HL-60 (cell line): Measurements from ENCODE around the gene EIF3B.
"Not testable (repeated sequence)": the region's sequence is repeated elsewhere in the genome, so short reads cannot be mapped to it uniquely, and the experiment has no call there.

Source experiments
- DNase-seq, 2 experiments: peaks; one replicate each; pipeline ENCODE4 v3.0.0-alpha.2; 2010 to 2020; ENCODE audit warnings: low read depth in 1 of 2, low spot score in 1 of 2
- H3K27ac ChIP-seq: fragments of 250-450 bp; sonication (Bioruptor Pico); replicated peaks from 2 replicates; pipeline ENCODE4 v1.5.1; 2020; ENCODE audit warnings: mild to moderate bottlenecking, moderate library complexity
- H3K27me3 ChIP-seq: fragments of 250-450 bp; sonication (Bioruptor Pico); 2 replicates; pipeline ENCODE4 v1.5.1; 2021; ENCODE audit warnings: mild to moderate bottlenecking, moderate library complexity; ENCODE audit not compliant: insufficient read depth, poor library complexity, severe bottlenecking
- H3K4me3 ChIP-seq: replicated peaks from 2 replicates; pipeline ENCODE4 v1.5.1; 2011; ENCODE audit warnings: mild to moderate bottlenecking, control low read depth, low read length; ENCODE audit not compliant: insufficient read depth
- CTCF ChIP-seq: IDR thresholded peaks from one replicate; pipeline ENCODE4 v1.5.1; 2011; ENCODE audit warnings: low read length, control low read depth, inconsistent platforms; ENCODE audit not compliant: insufficient read depth
- GABPA ChIP-seq: IDR thresholded peaks from 2 replicates; pipeline ENCODE4 v1.6.1; 2012; ENCODE audit warnings: low read depth
- POLR2AphosphoS5 ChIP-seq: IDR thresholded peaks from 2 replicates; pipeline ENCODE4 v1.6.1; 2012; ENCODE audit warnings: low read depth
- REST ChIP-seq: IDR thresholded peaks from 2 replicates; pipeline ENCODE4 v1.6.1; 2012; ENCODE audit warnings: low read depth; ENCODE audit not compliant: insufficient replicate concordance
- SPI1 ChIP-seq: IDR thresholded peaks from 2 replicates; pipeline ENCODE4 v1.6.1; 2012; ENCODE audit warnings: low read depth, mild to moderate bottlenecking, borderline replicate concordance

Gene EIF3B

GRCh38 chr7:2386964-2387669, 32.5 kb downstream of the EIF3B start:
- no peak for DNase-seq
- no peak overlapping the region for H3K4me3 ChIP-seq
- H3K27me3 ChIP-seq: no peaks in the 10 kb centered on the region
- no peak for TF ChIP-seq SPI1
- TF ChIP-seq REST: no peak
- no peak for TF ChIP-seq CTCF
- TF ChIP-seq POLR2AphosphoS5: no peak
- TF ChIP-seq GABPA: no peak
- H3K27ac ChIP-seq: no peak overlapping the region

- TF ChIP-seq REST (no peak), SPI1 (no peak), GABPA (no peak), POLR2AphosphoS5 (no peak), CTCF (no peak)
- Histone ChIP-seq H3K27ac (no peak overlapping the region), H3K4me3 (no peak overlapping the region), H3K27me3 (no peaks in the 10 kb centered on the region)
- no peak for DNase-seq
These were observed 33.4 kb downstream of the EIF3B start for GRCh38 chr7:2387897-2388636.

DNA sequence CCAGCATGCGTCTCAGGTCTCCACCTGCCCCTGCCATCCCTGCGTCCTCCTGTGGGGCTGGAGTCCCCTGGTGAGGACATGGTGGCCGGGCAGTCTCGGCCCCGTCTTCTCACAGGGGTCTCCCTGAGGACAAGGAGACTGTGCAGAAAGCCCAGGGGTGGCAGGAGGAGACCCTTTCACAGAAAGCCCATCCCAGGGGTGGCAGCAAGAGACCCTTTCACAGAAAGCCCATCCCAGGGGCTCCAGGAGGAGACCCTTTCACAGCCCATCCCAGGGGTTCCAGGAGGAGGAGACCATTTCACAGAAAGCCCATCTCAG, 34.0 kb downstream of the EIF3B start:
- DNase-seq: no peak
- TF ChIP-seq POLR2AphosphoS5 (no peak), SPI1 (no peak), GABPA (no peak), CTCF (no peak), REST (no peak)
- H3K4me3 ChIP-seq: no peak overlapping the region

GRCh38 chr7:2390020-2390816, 35.6 kb downstream of the EIF3B start:
- H3K4me3 ChIP-seq, H3K27ac ChIP-seq, DNase-seq, H3K27me3 ChIP-seq: not testable (repeated sequence)

More for the DNA sequence above, 34.0 kb downstream of the EIF3B start:
- H3K27me3 ChIP-seq: no peaks in the 10 kb centered on the region
- no peak overlapping the region for H3K27ac ChIP-seq
